IMR-90 (cell line): Measurements from ENCODE around the gene KIAA0513. TPM values are rescaled to one million over a fixed set of nuclear protein-coding genes. Genes with fewer than 3 reads are reported as not detected.

Experiments used
- ATAC-seq: fragments of 200-7000 bp; cut with Tn5 transposase; 2 replicates; pipeline ENCODE4 v1.9.1; 2020; ENCODE audit warnings: low read depth, mild to moderate bottlenecking, moderate library complexity
- BruUV-seq: library from RNA; stranded (reverse); fragments of 400-500 nt; replicated peaks from 2 replicates; lab custom pipeline; 2021; lab: Mats Ljungman, UMichigan
- CTCF ChIA-PET: fragments of 300-600 bp; formaldehyde crosslinking; extraction: SDS; loops from one replicate; lab custom pipeline; 2021; ENCODE audit warnings: antibody characterized with exemption; lab: Yijun Ruan, JAX
- POLR2A ChIA-PET: fragments of 300-600 bp; sonication (Branson Sonifier 250); formaldehyde crosslinking; loops from one replicate; lab custom pipeline; 2022; ENCODE audit warnings: antibody characterized with exemption; ENCODE audit not compliant: unreplicated experiment; lab: Charles Lee
- DNase-seq: peaks from one replicate; pipeline ENCODE4 v3.0.0; 2013
- H2AFZ ChIP-seq: replicated peaks from 2 replicates; pipeline ENCODE3; 2013; ENCODE audit warnings: low read length, mild to moderate bottlenecking; ENCODE audit not compliant: poor library complexity
- H2AK5ac ChIP-seq: 2 replicates; pipeline ENCODE4 v1.6.1; 2013; ENCODE audit warnings: low read depth, low read length, inconsistent platforms
- H2AK9ac ChIP-seq: replicated peaks from 2 replicates; pipeline ENCODE3; 2013; ENCODE audit warnings: mild to moderate bottlenecking, low read depth, low read length, moderate library complexity; ENCODE audit not compliant: poor library complexity
- H2BK120ac ChIP-seq: 2 replicates; pipeline ENCODE4 v1.6.1; 2013; ENCODE audit warnings: low read depth, low read length, inconsistent platforms
- H2BK15ac ChIP-seq: 3 replicates; pipeline ENCODE4 v1.6.1; 2013; ENCODE audit warnings: low read depth, low read length, inconsistent platforms
- H2BK20ac ChIP-seq: 2 replicates; pipeline ENCODE4 v1.6.1; 2013; ENCODE audit warnings: low read depth, mild to moderate bottlenecking, inconsistent platforms, low read length, moderate library complexity
- H2BK5ac ChIP-seq: 2 replicates; pipeline ENCODE4 v1.6.1; 2013; ENCODE audit warnings: mild to moderate bottlenecking, low read depth, low read length, inconsistent platforms; ENCODE audit not compliant: poor library complexity, severe bottlenecking
- H3K14ac ChIP-seq: replicated peaks from 2 replicates; pipeline ENCODE4 v1.6.1; 2013; ENCODE audit warnings: low read depth, low read length, inconsistent platforms
- H3K18ac ChIP-seq: 2 replicates; pipeline ENCODE4 v1.6.1; 2013; ENCODE audit warnings: low read depth, low read length, control low read depth
- H3K23ac ChIP-seq: 2 replicates; pipeline ENCODE4 v1.6.1; 2013; ENCODE audit warnings: low read depth, low read length, inconsistent platforms
- H3K27ac ChIP-seq: 2 replicates; pipeline ENCODE4 v1.5.1; 2013; ENCODE audit warnings: mild to moderate bottlenecking, control low read depth, low read length; ENCODE audit not compliant: insufficient read depth
- H3K27me3 ChIP-seq: 2 replicates; pipeline ENCODE4 v1.6.1; 2013; ENCODE audit warnings: low read length; ENCODE audit not compliant: control insufficient read depth, insufficient read depth
- H3K36me3 ChIP-seq: 2 replicates; pipeline ENCODE4 v1.6.1; 2013; ENCODE audit warnings: low read length, mixed read lengths; ENCODE audit not compliant: control insufficient read depth, insufficient read depth
- H3K4ac ChIP-seq: 2 replicates; pipeline ENCODE4 v1.6.1; 2013; ENCODE audit warnings: low read depth, low read length, inconsistent platforms
- H3K4me1 ChIP-seq: 2 replicates; pipeline ENCODE4 v1.6.1; 2013; ENCODE audit warnings: low read length, mixed read lengths; ENCODE audit not compliant: control insufficient read depth, insufficient read depth
- H3K4me2 ChIP-seq: 2 replicates; pipeline ENCODE4 v1.6.1; 2013; ENCODE audit warnings: low read depth, mild to moderate bottlenecking, control low read depth, low read length, moderate library complexity
- H3K4me3 ChIP-seq: 2 replicates; pipeline ENCODE4 v1.5.1; 2013; ENCODE audit warnings: low read depth, mild to moderate bottlenecking, control low read depth, low read length, moderate library complexity; ENCODE audit not compliant: insufficient read depth
- H3K56ac ChIP-seq: 2 replicates; pipeline ENCODE4 v1.6.1; 2013; ENCODE audit warnings: low read length, inconsistent platforms; ENCODE audit not compliant: insufficient read depth; ENCODE audit errors: extremely low read depth
- H3K79me1 ChIP-seq, 2 experiments: 2 replicates each; pipeline ENCODE4 v1.6.1; 2013; ENCODE audit warnings: low read length in 2 of 2, inconsistent platforms in 1 of 2, low read depth in 1 of 2
- H3K9ac ChIP-seq: 2 replicates; pipeline ENCODE4 v1.6.1; 2013; ENCODE audit warnings: low read depth, low read length, control low read depth
- H3K9me1 ChIP-seq: 2 replicates; pipeline ENCODE4 v1.6.1; 2013; ENCODE audit warnings: low read length, inconsistent platforms; ENCODE audit not compliant: insufficient read depth
- H3K9me3 ChIP-seq: 2 replicates; pipeline ENCODE4 v1.6.1; 2013; ENCODE audit warnings: low read length; ENCODE audit not compliant: control insufficient read depth, insufficient read depth
- H4K20me1 ChIP-seq: 2 replicates; pipeline ENCODE4 v1.6.1; 2013; ENCODE audit warnings: low read length, inconsistent platforms; ENCODE audit not compliant: insufficient read depth
- H4K5ac ChIP-seq: 2 replicates; pipeline ENCODE4 v1.6.1; 2013; ENCODE audit warnings: mild to moderate bottlenecking, low read depth, low read length, control low read depth
- H4K8ac ChIP-seq, 2 experiments: 2 replicates each; pipeline ENCODE4 v1.6.1; 2013; ENCODE audit warnings: low read depth in 2 of 2, low read length in 2 of 2, control low read depth in 1 of 2, inconsistent platforms in 1 of 2
- H4K91ac ChIP-seq: 2 replicates; pipeline ENCODE4 v1.6.1; 2013; ENCODE audit warnings: low read depth, low read length, inconsistent platforms; ENCODE audit not compliant: insufficient read depth
- BHLHE40 ChIP-seq: fragments of 150-350 bp; IDR thresholded peaks from 2 replicates; pipeline ENCODE4 v1.6.1; 2016; ENCODE audit warnings: mild to moderate bottlenecking, low read depth, low read length
- POLR2A ChIP-seq: IDR thresholded peaks from 2 replicates; pipeline ENCODE4 v1.6.1; 2012; ENCODE audit warnings: mild to moderate bottlenecking, low read depth, low read length
- RAD21 ChIP-seq: IDR thresholded peaks from 2 replicates; pipeline ENCODE4 v1.6.1; 2012; ENCODE audit warnings: low read length, improper control_type of control experiment
- RCOR1 ChIP-seq: IDR thresholded peaks from 2 replicates; pipeline ENCODE4 v1.6.1; 2012; ENCODE audit warnings: mild to moderate bottlenecking, low read length, improper control_type of control experiment; ENCODE audit not compliant: insufficient replicate concordance
- WGBS, 2 experiments: methylation state at CpG; one replicate each; pipeline versions ENCODE4 v1.1.5 to v1.1.7; 2013; ENCODE audit warnings: missing lambda C conversion rate in 2 of 2; ENCODE audit not compliant: insufficient read length in 1 of 2; ENCODE audit errors: extremely low coverage in 2 of 2; 5-methylcytosine and 5-hydroxymethylcytosine counted together
- dilution Hi-C: fragments of 300-500 bp; cut with HindIII; formaldehyde crosslinking; loops from one replicate; pipeline ENCODE4 v1.14.3; 2018; ENCODE audit warnings: low sequenced_read_pairs; ENCODE audit not compliant: unreplicated experiment
- in situ Hi-C: fragments of 300-500 bp; cut with MboI; formaldehyde crosslinking; loops from 3 replicates; pipeline ENCODE4 v1.14.3; 2019; ENCODE audit warnings: low sequenced_read_pairs, inconsistent platforms, mixed read lengths
- intact Hi-C: fragments of 100-400 bp; cut with micrococcal nuclease; formaldehyde crosslinking; loops from 2 replicates; pipeline ENCODE4 v1.10.0; 2022
- polyA plus RNA-seq, 3 experiments: library from polyadenylated mRNA; depleted of rRNA; stranded (reverse); fragments of >200 nt; gene quantifications; 2 replicates each; pipeline ENCODE4 v1.2.3, GENCODE V29; 2012; ENCODE audit warnings: low replicate concordance in 1 of 3
- total RNA-seq: library from RNA; depleted of rRNA; stranded (reverse); fragments of >200 nt; gene quantifications from 2 replicates; pipeline ENCODE4 v1.2.3, GENCODE V29; 2012
- TF ChIP-seq, protein P1 (sequence below): fragments of 150-350 bp; IDR thresholded peaks from 2 replicates; pipeline ENCODE4 v1.6.1; 2017; ENCODE audit warnings: mild to moderate bottlenecking, antibody characterized with exemption, low read length, low read depth

KIAA0513 gene
- total and polyA plus RNA-seq, 2 of the 4 experiments (the other 2 are of a cell fraction), result 9.5 TPM

DNA sequence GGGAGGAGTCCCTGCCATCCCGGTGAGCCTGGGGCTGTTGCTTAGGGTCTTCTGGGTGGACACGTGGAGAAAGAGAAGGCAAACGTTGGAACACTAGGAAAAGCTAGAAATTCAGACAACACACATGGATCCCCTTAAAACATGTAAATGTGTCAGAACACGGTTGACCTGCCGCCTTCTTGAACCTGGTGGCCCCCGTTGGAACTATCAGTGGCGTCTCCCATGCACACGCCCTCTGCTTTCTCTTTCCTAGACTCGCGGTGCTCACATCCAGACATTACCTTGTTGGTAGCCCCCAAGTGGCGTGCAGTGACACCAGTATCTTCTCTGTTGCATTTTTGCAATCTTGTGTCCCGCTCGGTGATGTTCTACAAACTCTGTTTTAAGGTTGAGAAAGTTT is 66.1 kb downstream of the KIAA0513 start:
- H2AK5ac ChIP-seq, result no peak overlapping the region
- no peak overlapping the region for H4K5ac ChIP-seq
- H3K9me3 ChIP-seq, result no peaks in the 10 kb centered on the region
- no peaks in the 10 kb centered on the region; the same call in 1 of the 2 replicates for H3K9me1 ChIP-seq
- no peaks in the 10 kb centered on the region for H3K79me1 ChIP-seq
- H4K20me1 ChIP-seq, result no peaks in the 10 kb centered on the region
- no peaks in the 10 kb centered on the region for H3K4me1 ChIP-seq
- intact Hi-C loops, result no loop called here
- TSS peak; percentile 39 for BruUV-seq
- no peak overlapping the region for H3K14ac ChIP-seq
- H4K91ac ChIP-seq, result no peak overlapping the region
- ATAC-seq, result no peak
- H3K27ac ChIP-seq, result no peak overlapping the region
- no peak overlapping the region for H2BK20ac ChIP-seq
- peaks cover 37% of the 10 kb centered on the region for H3K27me3 ChIP-seq
- H2AK9ac ChIP-seq, result no peak overlapping the region
- no peak overlapping the region for H3K23ac ChIP-seq
- H2BK5ac ChIP-seq, result no peak overlapping the region
- H4K8ac ChIP-seq, result no peak overlapping the region
- no peak overlapping the region for H2BK15ac ChIP-seq
- no peak overlapping the region for H2BK120ac ChIP-seq
- ChIA-PET POLR2A (no interaction called here), CTCF (no interaction called here)
- no peak overlapping the region for H3K9ac ChIP-seq
- TF ChIP-seq RCOR1, result no peak
- no peak for TF ChIP-seq BHLHE40
- TF ChIP-seq POLR2A, result no peak
- TF ChIP-seq, protein P1, sequence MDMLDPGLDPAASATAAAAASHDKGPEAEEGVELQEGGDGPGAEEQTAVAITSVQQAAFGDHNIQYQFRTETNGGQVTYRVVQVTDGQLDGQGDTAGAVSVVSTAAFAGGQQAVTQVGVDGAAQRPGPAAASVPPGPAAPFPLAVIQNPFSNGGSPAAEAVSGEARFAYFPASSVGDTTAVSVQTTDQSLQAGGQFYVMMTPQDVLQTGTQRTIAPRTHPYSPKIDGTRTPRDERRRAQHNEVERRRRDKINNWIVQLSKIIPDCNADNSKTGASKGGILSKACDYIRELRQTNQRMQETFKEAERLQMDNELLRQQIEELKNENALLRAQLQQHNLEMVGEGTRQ, result no peak
- TF ChIP-seq RAD21, result no peak
- 88% methylated on average over 8 of the region's 13 CpGs; no CpG with 5 or more reads in 1 of the 2 experiments for WGBS, 2 experiments
- no peak overlapping the region for H3K18ac ChIP-seq
- DNase-seq, result no peak
- no peak overlapping the region for H3K56ac ChIP-seq
- H3K4me3 ChIP-seq, result no peak overlapping the region
- dilution Hi-C loops, result no loop called here
- H3K4me2 ChIP-seq, result no peak overlapping the region
- no peak overlapping the region for H3K4ac ChIP-seq
- H3K36me3 ChIP-seq, result no peaks in the 10 kb centered on the region; the same call in 1 of the 2 replicates
- in situ Hi-C loops, result no loop called here
- no peak overlapping the region for H2AFZ ChIP-seq
